Measurements from ENCODE around the gene PADI1. TPM values are rescaled to one million over a fixed set of nuclear protein-coding genes. Genes with fewer than 3 reads are reported as not detected.

The PADI1 gene
- total RNA-seq, 2 donors from 2014 or later: not detected

DNA sequence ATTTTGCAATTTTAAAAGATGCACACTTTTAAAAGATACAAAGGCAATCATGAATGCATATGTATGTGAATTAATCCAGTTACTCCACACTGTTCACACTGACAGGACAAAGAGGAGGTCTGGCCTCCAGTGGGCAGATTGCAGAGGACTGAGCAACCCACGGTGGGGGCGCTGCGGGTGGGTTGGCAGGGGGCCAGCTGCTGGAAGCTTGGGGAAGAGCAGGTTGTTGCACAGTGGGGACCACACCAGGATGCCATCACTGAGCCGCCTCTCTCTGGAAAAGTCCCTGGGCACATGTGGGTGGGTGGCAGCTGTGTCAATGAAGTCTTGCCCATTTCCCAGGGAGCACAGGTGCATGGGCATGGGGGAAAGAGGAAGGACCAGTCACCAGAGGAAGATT, 90.4 kb downstream of the PADI1 start:
- no peaks in the 10 kb centered on the region for H3K27me3 ChIP-seq
- no peak overlapping the region for H3K27ac ChIP-seq
- H3K9me3 ChIP-seq: no peaks in the 10 kb centered on the region
- TF ChIP-seq, protein P1, sequence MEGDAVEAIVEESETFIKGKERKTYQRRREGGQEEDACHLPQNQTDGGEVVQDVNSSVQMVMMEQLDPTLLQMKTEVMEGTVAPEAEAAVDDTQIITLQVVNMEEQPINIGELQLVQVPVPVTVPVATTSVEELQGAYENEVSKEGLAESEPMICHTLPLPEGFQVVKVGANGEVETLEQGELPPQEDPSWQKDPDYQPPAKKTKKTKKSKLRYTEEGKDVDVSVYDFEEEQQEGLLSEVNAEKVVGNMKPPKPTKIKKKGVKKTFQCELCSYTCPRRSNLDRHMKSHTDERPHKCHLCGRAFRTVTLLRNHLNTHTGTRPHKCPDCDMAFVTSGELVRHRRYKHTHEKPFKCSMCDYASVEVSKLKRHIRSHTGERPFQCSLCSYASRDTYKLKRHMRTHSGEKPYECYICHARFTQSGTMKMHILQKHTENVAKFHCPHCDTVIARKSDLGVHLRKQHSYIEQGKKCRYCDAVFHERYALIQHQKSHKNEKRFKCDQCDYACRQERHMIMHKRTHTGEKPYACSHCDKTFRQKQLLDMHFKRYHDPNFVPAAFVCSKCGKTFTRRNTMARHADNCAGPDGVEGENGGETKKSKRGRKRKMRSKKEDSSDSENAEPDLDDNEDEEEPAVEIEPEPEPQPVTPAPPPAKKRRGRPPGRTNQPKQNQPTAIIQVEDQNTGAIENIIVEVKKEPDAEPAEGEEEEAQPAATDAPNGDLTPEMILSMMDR (IDR thresholded peaks at IDR 0.05): no peak
- no peak for TF ChIP-seq POLR2A (IDR thresholded peaks at IDR 0.05)
- H3K4me3 ChIP-seq: no peak overlapping the region
- intact Hi-C loops (cut with DNase I): no loop called here
- whole genome bisulfite sequencing, 2 donors: 58 to 100% methylated on average over 1 to 4 of the region's 4 CpGs
- no peaks in the 10 kb centered on the region for H3K36me3 ChIP-seq (replicated peaks in 1 of 2; ENCODE audit: insufficient read depth in 1 of 2, low read depth in 2 of 2)
- ATAC-seq (no peak), DNase-seq (no peak)
- H3K4me1 ChIP-seq: no peaks in the 10 kb centered on the region

Small RNA genes lying within 50 kb of the gene (microRNA-seq; reads per million reads assigned to microRNA genes)
- gene MIR3972 (ENCODE audit: borderline number of aligned reads in 2 of 2, borderline replicate concordance in 2 of 2): 0 reads per million in 2 donors

Small RNA genes lying within 50 kb of the gene (small RNA-seq; reads per million reads assigned to genes)
- not detected for gene MIR3972

Other genes with a start within 250 kb of the PADI1 start
- 10 to 100 TPM in 1 of 2 donors, 1 to 10 TPM in 1; 1.3 to 13.5 TPM for gene MFAP2, start 224.5 kb upstream of the PADI1 start, total RNA-seq
- gene ATP13A2, start 193.2 kb upstream of the PADI1 start, total RNA-seq: 10 to 100 TPM; 56.8 to 61.0 TPM
- 10 to 100 TPM; 38.9 to 59.4 TPM for gene SDHB, start 151.1 kb upstream of the PADI1 start, total RNA-seq
- gene PADI2, start 85.7 kb upstream of the PADI1 start, total RNA-seq: 1 to 10 TPM; 2.3 to 3.0 TPM
- gene PADI3, start 44.0 kb downstream of the PADI1 start, total RNA-seq: not detected
- gene PADI4, start 103.1 kb downstream of the PADI1 start, total RNA-seq: not detected
- not detected for gene PADI6, start 167.1 kb downstream of the PADI1 start, total RNA-seq
- 10 to 100 TPM; 19.2 to 34.3 TPM for gene RCC2, start 234.5 kb downstream of the PADI1 start, total RNA-seq

Data from body of pancreas (tissue), 4 donors.